DND-41 (cell line): Measurements from ENCODE around the gene ASTN1.

Experiments used
- CTCF ChIP-seq: IDR thresholded peaks from 2 replicates; pipeline ENCODE4 v1.5.1; 2012; ENCODE audit warnings: borderline replicate concordance, low read length, moderate library complexity, mild to moderate bottlenecking; ENCODE audit not compliant: poor library complexity, severe bottlenecking; ENCODE audit errors: extremely low read depth
- EZH2 ChIP-seq: IDR thresholded peaks from 3 replicates; pipeline ENCODE4 v1.6.1; 2012; ENCODE audit warnings: borderline replicate concordance, low read depth, mild to moderate bottlenecking, moderate library complexity, low read length, inconsistent platforms; ENCODE audit not compliant: severe bottlenecking

- TF ChIP-seq CTCF (no peak), EZH2 (no peak)
Observed at GRCh38 chr1:176944606-176945005, 219.9 kb downstream of the ASTN1 start.
